Inflammatory macrophage treated with lipopolysaccharide for 1 hour (primary cell): Measurements from ENCODE around the gene MEIS1.

Source experiments
- DNase-seq, 2 donors: peaks; one replicate each; pipeline ENCODE4 v3.0.0-alpha.2; 2020 to 2022

MEIS1 gene

GRCh38 chr2:66512626-66513025 lies 77.7 kb downstream of the MEIS1 start:
- no peak for DNase-seq

GRCh38 chr2:66515743-66516142 lies 80.8 kb downstream of the MEIS1 start:
- DNase-seq, result no peak

GRCh38 chr2:66516499-66516898 lies 81.6 kb downstream of the MEIS1 start:
- DNase-seq, result no peak

- DNase-seq, result no peak
Measured at GRCh38 chr2:66517772-66518171, 82.8 kb downstream of the MEIS1 start.

- DNase-seq, result no peak
Measured at GRCh38 chr2:66519264-66519843, 84.4 kb downstream of the MEIS1 start.

GRCh38 chr2:66521291-66521922 lies 86.5 kb downstream of the MEIS1 start:
- DNase-seq, result no peak

GRCh38 chr2:66522611-66523376 lies 87.9 kb downstream of the MEIS1 start:
- no peak for DNase-seq

- DNase-seq, result no peak
Measured at GRCh38 chr2:66523377-66523969, 88.5 kb downstream of the MEIS1 start.

GRCh38 chr2:66523990-66524389 lies 89.1 kb downstream of the MEIS1 start:
- no peak for DNase-seq

GRCh38 chr2:66525606-66526005 lies 90.7 kb downstream of the MEIS1 start:
- no peak for DNase-seq

- DNase-seq, result no peak
Measured at GRCh38 chr2:66526180-66526579, 91.3 kb downstream of the MEIS1 start.

GRCh38 chr2:66528974-66529724 lies 94.2 kb downstream of the MEIS1 start:
- no peak for DNase-seq

GRCh38 chr2:66530651-66531050 lies 95.7 kb downstream of the MEIS1 start:
- DNase-seq, result no peak

GRCh38 chr2:66531155-66531554 lies 96.2 kb downstream of the MEIS1 start:
- DNase-seq, result no peak

- DNase-seq, result no peak
Measured at GRCh38 chr2:66531567-66531966, 96.6 kb downstream of the MEIS1 start.

- no peak for DNase-seq
Measured at GRCh38 chr2:66532972-66533868, 98.3 kb downstream of the MEIS1 start.

GRCh38 chr2:66534461-66534860 lies 99.5 kb downstream of the MEIS1 start:
- DNase-seq, result no peak

- DNase-seq, result no peak
Measured at GRCh38 chr2:66535574-66536289, 100.8 kb downstream of the MEIS1 start.

- no peak for DNase-seq
Measured at GRCh38 chr2:66536290-66536673, 101.4 kb downstream of the MEIS1 start.

GRCh38 chr2:66536997-66537396 lies 102.1 kb downstream of the MEIS1 start:
- DNase-seq, result no peak

- DNase-seq, result no peak
Measured at GRCh38 chr2:66538291-66538690, 103.4 kb downstream of the MEIS1 start.
